GM21576 (cell line): Measurements from ENCODE around the gene CIAO2B.
"Not testable (repeated sequence)": the region's sequence is repeated elsewhere in the genome, so short reads cannot be mapped to it uniquely, and the experiment has no call there.

Experiments
- ATAC-seq: cut with Tn5 transposase; IDR thresholded peaks from one replicate; pipeline ENCODE4 v1.9.1; 2021; ENCODE audit warnings: mild to moderate bottlenecking, moderate library complexity; ENCODE audit not compliant: unreplicated experiment

Gene CIAO2B

GRCh38 chr16:66905633-66906539 lies 28.3 kb downstream of the CIAO2B start:
- no peak for ATAC-seq

DNA sequence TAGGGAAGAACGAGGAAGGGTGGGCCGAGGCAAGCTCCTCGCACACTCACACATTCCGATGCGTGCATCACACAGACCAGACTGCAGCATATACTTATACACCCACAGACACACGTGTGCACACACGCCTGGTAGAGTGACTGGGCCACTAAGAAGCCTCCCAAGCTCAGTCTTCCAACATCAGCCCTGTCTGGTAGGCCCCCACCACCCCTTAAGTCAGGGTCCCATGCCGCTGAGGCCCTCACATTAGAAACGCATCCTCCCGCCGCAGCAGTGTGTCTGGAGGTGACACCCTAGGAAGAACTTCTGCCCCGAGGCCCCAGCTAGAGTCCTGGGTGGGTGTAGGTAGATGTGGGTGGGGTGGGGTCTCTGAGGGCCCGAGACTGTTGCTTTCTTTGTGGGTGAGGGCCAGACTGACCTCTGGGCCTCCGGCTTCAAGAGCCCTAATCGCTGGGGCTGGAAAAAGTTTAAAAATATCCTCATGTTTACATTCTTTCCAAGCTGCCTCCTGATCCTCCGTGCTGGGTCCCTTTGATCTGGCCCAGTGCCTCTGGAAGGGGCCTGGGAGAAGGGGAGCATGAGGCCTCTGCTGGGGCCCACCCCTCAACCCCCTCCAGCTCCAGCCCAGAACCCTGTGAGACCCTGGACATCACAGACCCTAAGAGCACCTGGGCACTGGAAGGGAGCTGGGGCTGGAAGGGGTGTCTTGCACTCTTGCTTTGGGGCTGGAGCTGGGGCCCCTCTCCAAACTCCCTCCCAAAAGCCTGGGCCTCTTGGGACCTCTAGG lies 29.2 kb downstream of the CIAO2B start:
- ATAC-seq = no peak

DNA sequence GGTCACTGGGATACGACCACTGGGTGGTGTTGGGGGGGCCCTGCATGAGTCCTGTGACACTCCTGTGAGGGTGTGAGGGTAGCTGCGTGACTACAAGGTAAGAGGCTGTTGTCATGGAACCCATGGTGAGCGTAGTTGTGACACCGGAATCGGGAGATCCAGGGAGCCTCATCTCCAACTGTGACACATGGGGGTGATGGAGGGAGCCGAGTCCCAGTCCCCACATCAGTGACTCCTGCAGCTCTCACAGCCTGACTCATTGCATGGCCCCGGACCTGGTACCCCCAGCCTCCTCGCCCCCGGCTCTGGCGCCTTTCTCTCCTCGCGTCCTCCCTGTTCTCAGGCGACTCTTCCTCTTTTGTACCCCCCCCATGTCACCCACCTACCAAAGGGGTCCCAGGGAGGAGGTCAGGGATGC lies 29.8 kb downstream of the CIAO2B start:
- ATAC-seq = no peak

DNA sequence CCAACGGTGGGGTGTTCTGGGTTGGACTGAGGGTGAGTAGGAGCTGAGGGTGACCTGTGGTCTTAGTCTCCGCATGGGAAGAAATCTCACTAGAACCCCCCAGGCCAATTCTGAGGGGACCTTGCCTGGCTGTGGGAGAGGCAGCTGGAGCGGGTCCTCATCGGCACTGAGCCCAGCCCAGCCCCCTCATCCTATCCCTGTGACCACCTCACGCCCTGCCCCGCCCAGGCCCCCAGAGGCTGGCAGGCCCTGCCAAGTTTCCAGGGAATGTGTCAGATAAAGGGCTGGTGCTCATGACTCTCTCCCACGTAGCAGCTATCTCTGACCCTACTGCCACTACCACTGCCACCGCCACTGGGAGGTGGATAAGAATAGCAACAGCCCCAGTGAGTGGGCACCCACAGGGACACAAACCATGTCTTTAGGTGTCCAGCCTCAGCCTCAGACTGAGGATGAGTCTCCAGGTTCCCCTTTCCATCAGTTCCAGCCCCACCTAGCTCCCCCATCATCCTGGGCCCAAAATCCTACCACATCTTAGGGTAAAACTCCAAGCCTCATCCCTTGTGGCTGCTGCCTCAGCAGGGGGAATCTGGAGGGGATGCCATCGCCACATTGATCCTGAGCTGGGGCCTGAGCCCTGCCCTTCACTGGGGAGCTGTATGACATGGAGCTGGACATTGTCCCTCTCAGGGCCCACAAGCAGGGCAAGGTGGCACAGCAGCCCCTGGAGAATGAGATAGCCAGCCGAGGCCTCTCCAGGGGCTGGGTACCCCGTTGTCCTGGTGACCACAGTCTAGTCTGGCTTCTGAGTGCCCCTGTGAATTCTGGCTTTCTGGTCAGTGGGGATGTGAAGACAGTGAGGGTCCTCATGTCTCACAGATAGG lies 30.4 kb downstream of the CIAO2B start:
- ATAC-seq = no peak

- no peak for ATAC-seq
These were observed 31.3 kb downstream of the CIAO2B start for GRCh38 chr16:66902648-66903543.

- no peak for ATAC-seq
These were observed 32.6 kb downstream of the CIAO2B start for GRCh38 chr16:66901626-66902025.

GRCh38 chr16:66900721-66901441 lies 33.3 kb downstream of the CIAO2B start:
- no peak for ATAC-seq

DNA sequence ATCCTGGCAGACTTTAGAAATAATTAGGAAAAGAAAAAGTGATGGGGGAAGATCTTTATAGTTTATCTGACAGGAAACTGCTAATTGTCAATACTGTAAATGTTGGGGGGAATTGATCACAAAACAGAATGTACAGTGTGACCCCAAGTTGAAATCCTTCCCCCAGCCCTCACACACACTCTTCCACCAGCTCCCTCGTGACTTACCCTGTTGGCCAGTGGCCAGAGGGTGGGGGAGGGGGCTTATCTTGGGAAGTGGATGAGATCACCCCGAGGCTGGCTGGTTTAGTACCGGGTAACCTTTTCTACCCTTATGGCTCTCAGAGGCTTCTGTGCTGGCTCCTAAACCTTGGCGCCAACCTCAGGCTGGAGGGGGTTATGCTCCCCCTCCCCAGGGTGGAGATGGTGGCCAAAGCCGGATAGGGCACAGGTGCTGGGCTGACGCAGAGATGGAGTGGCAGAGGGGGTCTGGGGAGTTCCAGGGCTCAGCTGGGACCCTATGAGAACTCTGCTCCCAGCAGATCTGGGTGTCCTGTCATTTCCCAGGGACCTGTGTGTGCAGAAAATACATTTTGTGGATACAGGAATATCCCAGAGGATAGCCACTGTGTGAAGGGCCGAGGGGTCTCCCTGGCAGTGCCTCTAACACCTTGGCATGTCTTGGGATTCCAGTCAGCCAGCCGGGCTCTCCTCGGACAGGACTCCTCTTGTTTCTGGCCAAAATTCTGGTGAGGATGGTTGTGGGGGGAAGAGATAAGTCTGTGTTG lies 34.1 kb downstream of the CIAO2B start:
- no peak for ATAC-seq

GRCh38 chr16:66899310-66899944 lies 34.8 kb downstream of the CIAO2B start:
- no peak for ATAC-seq

DNA sequence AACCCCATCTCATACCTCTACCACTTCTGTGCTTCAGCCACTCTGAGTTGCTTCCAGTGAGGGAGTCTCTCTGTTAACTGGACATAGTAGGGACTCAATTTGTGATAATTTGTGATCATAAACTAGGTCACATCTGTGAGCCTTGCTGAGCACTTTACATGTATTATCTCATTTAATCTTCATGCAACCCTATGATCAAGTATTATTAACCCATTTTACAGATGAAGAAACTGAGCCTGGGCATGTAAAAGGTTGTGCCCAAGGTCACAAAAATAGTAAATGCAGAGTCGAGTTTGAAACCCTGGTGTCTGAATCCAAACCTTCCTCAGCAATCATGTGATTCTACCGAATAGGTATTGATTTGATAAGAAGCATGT lies 35.3 kb downstream of the CIAO2B start:
- ATAC-seq = no peak

- no peak for ATAC-seq
These were observed 36.0 kb downstream of the CIAO2B start for GRCh38 chr16:66898207-66898606.

DNA sequence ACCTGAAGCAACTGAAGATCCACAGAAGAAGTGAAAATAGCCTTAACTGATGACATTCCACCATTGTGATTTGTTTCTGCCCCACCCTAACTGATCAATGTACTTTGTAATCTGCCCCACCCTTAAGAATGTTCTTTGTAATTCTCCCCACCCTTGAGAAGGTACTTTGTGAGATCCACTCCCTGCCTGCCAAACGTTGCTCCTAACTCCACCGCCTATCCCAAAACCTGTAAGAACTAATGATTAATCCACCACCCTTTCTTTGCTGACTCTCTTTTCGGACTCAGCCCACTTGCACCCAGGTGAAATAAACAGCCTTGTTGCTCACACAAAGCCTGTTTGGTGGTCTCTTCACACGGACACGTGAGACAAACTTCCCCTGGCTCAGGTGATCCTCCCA lies 37.5 kb downstream of the CIAO2B start:
- not testable (repeated sequence) for ATAC-seq

GRCh38 chr16:66895999-66896398 lies 38.2 kb downstream of the CIAO2B start:
- no peak for ATAC-seq

GRCh38 chr16:66895689-66895979 lies 38.6 kb downstream of the CIAO2B start:
- no peak for ATAC-seq

DNA sequence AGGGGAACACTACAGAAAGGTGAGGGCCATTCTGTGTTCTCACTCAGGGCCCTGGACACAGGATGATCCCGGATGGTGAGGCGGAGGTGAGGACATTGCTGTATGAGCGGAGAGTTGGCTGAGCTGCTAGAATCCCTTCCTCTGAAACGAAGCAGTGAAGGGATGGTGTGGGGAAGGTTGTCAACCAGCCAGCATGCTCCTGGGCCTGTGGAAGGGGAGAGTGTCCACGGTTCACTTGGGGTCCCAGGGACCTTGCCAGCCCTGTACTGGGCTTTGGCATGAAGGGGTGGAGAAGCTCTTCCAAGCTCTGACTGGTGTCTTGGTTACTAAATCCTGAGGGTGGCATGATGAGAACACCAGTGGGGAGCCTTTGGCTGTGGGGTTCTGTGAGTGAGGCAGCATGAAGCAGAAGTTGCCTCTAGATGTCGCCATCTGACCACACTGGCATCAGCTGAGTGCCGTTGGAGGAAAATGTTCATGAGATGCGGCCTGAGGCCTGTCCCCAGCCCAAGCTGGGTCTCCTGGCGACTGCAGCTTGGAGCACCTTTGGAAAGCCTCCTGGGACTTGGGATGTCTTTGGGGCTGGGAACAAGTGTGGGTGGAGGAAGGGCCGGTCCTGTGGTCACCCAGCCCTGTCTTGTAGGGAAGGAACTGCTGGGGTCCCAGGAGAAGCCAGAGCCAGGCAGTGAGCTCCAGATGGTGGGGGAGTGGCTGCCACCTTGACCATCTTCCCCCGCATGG lies 39.1 kb downstream of the CIAO2B start:
- ATAC-seq = peak; percentile 67

DNA sequence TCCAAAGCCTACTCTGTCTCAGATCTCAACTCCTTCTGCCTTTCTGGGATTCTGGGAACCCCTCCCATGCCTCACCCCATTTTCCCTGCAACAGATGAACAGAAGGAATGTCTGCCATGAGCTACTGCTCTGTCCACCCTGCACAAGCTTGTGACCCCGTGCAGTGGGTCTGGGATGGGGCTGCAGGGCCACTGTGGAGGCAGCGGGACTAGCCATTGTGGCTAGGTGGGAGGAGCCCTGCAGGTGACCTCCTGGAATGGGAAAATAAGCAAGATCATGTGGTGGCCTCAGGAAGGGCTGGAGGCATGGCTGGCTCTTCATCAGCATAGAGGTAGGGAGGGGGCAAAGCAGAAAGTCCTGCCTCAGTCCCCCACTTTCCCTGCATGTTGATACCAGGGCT lies 40.1 kb downstream of the CIAO2B start:
- no peak for ATAC-seq

GRCh38 chr16:66891797-66892196 lies 42.4 kb downstream of the CIAO2B start:
- ATAC-seq = no peak

DNA sequence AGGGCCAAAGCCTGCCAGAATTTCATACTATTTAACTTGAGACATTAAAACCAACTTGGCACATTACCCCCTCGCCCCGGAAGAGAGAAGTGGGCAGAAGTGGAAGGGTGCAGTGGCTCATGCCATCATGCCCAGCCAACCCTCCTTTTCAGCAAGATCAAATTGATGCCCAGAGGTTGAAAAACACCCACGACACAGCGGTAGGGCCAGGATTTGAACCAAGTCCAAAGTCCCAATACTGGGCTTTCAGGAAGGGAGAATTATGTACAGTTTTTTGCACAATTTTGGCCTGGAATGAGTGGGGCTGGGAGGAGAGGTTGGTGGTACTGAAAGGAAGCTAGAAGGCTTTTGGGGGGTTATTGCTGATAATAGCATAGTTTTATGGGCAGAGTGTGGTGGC lies 42.8 kb downstream of the CIAO2B start:
- no peak for ATAC-seq
